T-cell (primary cell): Measurements from ENCODE around the gene TYRO3. TPM values are rescaled to one million over a fixed set of nuclear protein-coding genes. Genes with fewer than 3 reads are reported as not detected.

Experiments
- ATAC-seq, 4 experiments: fragments of 200-7000 bp in 3 of 4; fragments of 150-1000 bp in 1 of 4; cut with Tn5 transposase; replicated peaks in 1 of 4; 1 replicate in 3 of 4; 2 replicates in 1 of 4; pipeline ENCODE4 v1.10.0; 2021; ENCODE audit warnings: moderate library complexity in 3 of 4, mild to moderate bottlenecking in 2 of 4, moderate number of reproducible peaks in 1 of 4
- CTCF ChIA-PET, 2 donors: fragments of 300-600 bp; sonication (Branson Sonifier 250); formaldehyde crosslinking; loops; one replicate each; lab custom pipeline; 2022; ENCODE audit warnings: antibody characterized with exemption in 2 of 2; lab: Charles Lee
- POLR2A ChIA-PET, 2 donors: fragments of 300-600 bp; sonication (Branson Sonifier 250); formaldehyde crosslinking; loops; one replicate each; lab custom pipeline; 2022; ENCODE audit warnings: antibody characterized with exemption in 2 of 2; lab: Charles Lee
- DNase-seq, 35 experiments: peaks; one replicate each; pipeline versions ENCODE4 v3.0.0 to v3.0.0-alpha.2; 2013 to 2023
- H3K27ac ChIP-seq: one replicate; pipeline ENCODE4 v1.5.1; 2013; ENCODE audit warnings: low read length
- H3K27me3 ChIP-seq, 2 experiments: replicated peaks in 1 of 2; 1 replicate in 1 of 2; 2 replicates in 1 of 2; pipeline versions ENCODE4 v1.6.1 to v1.7.0; 2013; ENCODE audit warnings: low read length in 1 of 2, mixed read lengths in 1 of 2; ENCODE audit not compliant: control insufficient read depth in 2 of 2, insufficient read depth in 2 of 2; ENCODE audit errors: extremely low read depth in 1 of 2
- H3K36me3 ChIP-seq, 2 donors: 1 replicate in 1 of 2; 2 replicates in 1 of 2; pipeline versions ENCODE4 v1.6.1 to v1.7.0; 2013; ENCODE audit warnings: low read length in 1 of 2; ENCODE audit not compliant: control insufficient read depth in 2 of 2, insufficient read depth in 1 of 2; ENCODE audit errors: extremely low read depth in 1 of 2
- H3K4me1 ChIP-seq, 2 experiments: 1 replicate in 1 of 2; 2 replicates in 1 of 2; pipeline versions ENCODE4 v1.6.1 to v1.7.0; 2013; ENCODE audit warnings: low read length in 2 of 2, mixed read lengths in 1 of 2; ENCODE audit not compliant: insufficient read depth in 2 of 2, control insufficient read depth in 1 of 2; ENCODE audit errors: extremely low read depth in 1 of 2
- H3K4me3 ChIP-seq, 2 donors: 1 replicate in 1 of 2; 2 replicates in 1 of 2; pipeline versions ENCODE4 v1.5.1 to v1.7.0; 2013; ENCODE audit warnings: mild to moderate bottlenecking in 2 of 2, low read length in 1 of 2, moderate library complexity in 1 of 2; ENCODE audit not compliant: control insufficient read depth in 1 of 2; ENCODE audit errors: extremely low read depth in 1 of 2
- H3K9me3 ChIP-seq: 2 replicates; pipeline ENCODE4 v1.7.0; 2013
- H3K27ac Mint-ChIP-seq, 2 donors: one replicate each; pipeline ENCODE4 v1.8.0; 2020 to 2021; ENCODE audit warnings: mild to moderate bottlenecking in 2 of 2, mixed read lengths in 2 of 2
- H3K27me3 Mint-ChIP-seq, 2 donors: one replicate each; pipeline ENCODE4 v1.8.0; 2021 to 2022; ENCODE audit warnings: mixed read lengths in 2 of 2
- H3K36me3 Mint-ChIP-seq: one replicate; pipeline ENCODE4 v1.8.0; 2021; ENCODE audit warnings: mixed read lengths
- H3K4me1 Mint-ChIP-seq, 3 donors: one replicate each; pipeline ENCODE4 v1.8.0; 2020 to 2022; ENCODE audit warnings: mixed read lengths in 3 of 3, mild to moderate bottlenecking in 1 of 3
- H3K4me3 Mint-ChIP-seq, 3 donors: one replicate each; pipeline ENCODE4 v1.8.0; 2020 to 2022; ENCODE audit warnings: mild to moderate bottlenecking in 3 of 3, mixed read lengths in 3 of 3, moderate library complexity in 3 of 3
- H3K9me3 Mint-ChIP-seq, 3 donors: one replicate each; pipeline ENCODE4 v1.8.0; 2020 to 2022; ENCODE audit warnings: mixed read lengths in 3 of 3
- WGBS: methylation state at CpG from one replicate; pipeline ENCODE4 v1.1.5; 2013; ENCODE audit warnings: missing lambda C conversion rate; ENCODE audit not compliant: insufficient coverage; 5-methylcytosine and 5-hydroxymethylcytosine counted together
- total RNA-seq, 35 experiments: library from RNA in 6 of 35; stranded (reverse) in 6 of 35; fragments of 120-200 nt in 1 of 35; gene quantifications; one replicate each; pipeline versions ENCODE4 v1.2.1 to v1.2.4 and lab custom pipeline; 2013 to 2026

Gene TYRO3
- total RNA-seq, 5 donors from 2014 or later (not counting 1 experiment from before 2014, with no cell fraction given): 0.62 to 1.5 (median 0.78) TPM; not detected in 1

GRCh38 chr15:41629463-41629862 lies 70.5 kb downstream of the TYRO3 start:
- Mint-ChIP-seq H3K9me3 (no peaks in the 10 kb centered on the region), H3K4me1 (peaks cover 5 to 19% (median 9%) of the 10 kb centered on the region in 3 donors), H3K27me3 (no peaks in the 10 kb centered on the region), H3K27ac (no peak overlapping the region), H3K4me3 (no peak overlapping the region), H3K36me3 (no peaks in the 10 kb centered on the region)
- Histone ChIP-seq H3K4me1 (no peaks in the 10 kb centered on the region), H3K36me3 (no peaks in the 10 kb centered on the region), H3K4me3 (no peak overlapping the region), H3K27ac (no peak overlapping the region), H3K9me3 (no peaks in the 10 kb centered on the region), H3K27me3 (no peaks in the 10 kb centered on the region)
- DNase-seq: no peak
- CTCF ChIA-PET: interaction anchor here in 1 of 2 donors (0.7 to 1.0 kb wide), 2 partner anchors 35 to 47 kb away, joined by 3 to 4 read pairs; no protein-coding TSS in a partner anchor
- WGBS: no CpG with 5 or more reads among the region's 4 CpGs
- POLR2A ChIA-PET: no interaction called here
- no peak for ATAC-seq

GRCh38 chr15:41629883-41630282 lies 70.9 kb downstream of the TYRO3 start:
- Mint-ChIP-seq H3K27ac (no peak overlapping the region), H3K4me1 (peaks cover 5 to 22% (median 12%) of the 10 kb centered on the region in 3 donors), H3K27me3 (no peaks in the 10 kb centered on the region), H3K36me3 (no peaks in the 10 kb centered on the region), H3K4me3 (no peak overlapping the region), H3K9me3 (no peaks in the 10 kb centered on the region)
- DNase-seq: no peak
- Histone ChIP-seq H3K4me3 (no peak overlapping the region), H3K4me1 (no peaks in the 10 kb centered on the region), H3K36me3 (no peaks in the 10 kb centered on the region), H3K9me3 (no peaks in the 10 kb centered on the region), H3K27me3 (no peaks in the 10 kb centered on the region), H3K27ac (no peak overlapping the region)
- ATAC-seq: no peak
- ChIA-PET POLR2A (no interaction called here), CTCF (interaction anchor here in 1 of 2 donors (1.0 kb wide), 1 partner anchor 35 kb away, joined by 4 read pairs; no protein-coding TSS in a partner anchor)
- WGBS: 100% methylated on average over 3 of the region's 5 CpGs

GRCh38 chr15:41630616-41631217 lies 71.7 kb downstream of the TYRO3 start:
- ChIA-PET CTCF (no interaction called here), POLR2A (no interaction called here)
- no peak overlapping the region for H3K27ac ChIP-seq
- no peaks in the 10 kb centered on the region for H3K36me3 ChIP-seq
- H3K9me3 ChIP-seq: no peaks in the 10 kb centered on the region
- no peaks in the 10 kb centered on the region for H3K4me1 ChIP-seq
- H3K27me3 ChIP-seq: no peaks in the 10 kb centered on the region
- Mint-ChIP-seq H3K4me1 (peaks cover 5 to 22% (median 12%) of the 10 kb centered on the region in 3 donors), H3K9me3 (no peaks in the 10 kb centered on the region), H3K36me3 (no peaks in the 10 kb centered on the region), H3K4me3 (no peak overlapping the region), H3K27me3 (no peaks in the 10 kb centered on the region), H3K27ac (no peak overlapping the region)
- no peak overlapping the region for H3K4me3 ChIP-seq
- WGBS: no CpG with 5 or more reads among the region's 3 CpGs
- ATAC-seq: no peak
- DNase-seq: no peak

- Mint-ChIP-seq H3K9me3 (no peaks in the 10 kb centered on the region), H3K4me1 (peaks cover 5 to 22% (median 12%) of the 10 kb centered on the region in 3 donors), H3K4me3 (no peak overlapping the region), H3K27ac (no peak overlapping the region), H3K36me3 (no peaks in the 10 kb centered on the region), H3K27me3 (no peaks in the 10 kb centered on the region)
- Histone ChIP-seq H3K27ac (no peak overlapping the region), H3K36me3 (no peaks in the 10 kb centered on the region), H3K4me3 (no peak overlapping the region), H3K9me3 (no peaks in the 10 kb centered on the region), H3K4me1 (no peaks in the 10 kb centered on the region), H3K27me3 (no peaks in the 10 kb centered on the region)
- POLR2A ChIA-PET: no interaction called here
- no CpG with 5 or more reads among the region's 3 CpGs for WGBS
- no peak for ATAC-seq
- DNase-seq: no peak
- CTCF ChIA-PET: no interaction called here
Measured at GRCh38 chr15:41631880-41632470, 73.0 kb downstream of the TYRO3 start.

Other genes starting within 250 kb of the TYRO3 start
- gene OIP5, start 226.6 kb upstream of the TYRO3 start, total RNA-seq: under 1 TPM in 3 of 5 donors, not detected in 2; 0.58 to 0.82 (median 0.70) TPM
- gene NUSAP1, start 226.3 kb upstream of the TYRO3 start, total RNA-seq: 1 to 10 TPM; 5.4 to 9.4 (median 7.0) TPM
- gene NDUFAF1, start 156.7 kb upstream of the TYRO3 start, total RNA-seq: 10 to 100 TPM in 3 of 5 donors, 1 to 10 TPM in 2; 5.5 to 13.7 (median 12.7) TPM
- gene RTF1, start 142.1 kb upstream of the TYRO3 start, total RNA-seq: 10 to 100 TPM; 30.6 to 45.9 (median 37.5) TPM
- gene ITPKA, start 65.3 kb upstream of the TYRO3 start, total RNA-seq: under 1 TPM in 1 of 5 donors, not detected in 4; 0.38 TPM
- gene LTK, start 45.4 kb upstream of the TYRO3 start, total RNA-seq: 10 to 100 TPM in 1 of 5 donors, 1 to 10 TPM in 4; 2.0 to 14.3 (median 6.8) TPM
- gene RPAP1, start 15.0 kb upstream of the TYRO3 start, total RNA-seq: 10 to 100 TPM; 33.5 to 57.8 (median 53.2) TPM
- gene MGA, start 101.2 kb downstream of the TYRO3 start, total RNA-seq: 10 to 100 TPM; 49.7 to 58.7 (median 54.7) TPM
- gene MAPKBP1, start 215.3 kb downstream of the TYRO3 start, total RNA-seq: 10 to 100 TPM; 37.0 to 44.8 (median 38.2) TPM